Testis (tissue), 3 donors: Measurements from ENCODE around the gene PAFAH1B1. TPM values are rescaled to one million over a fixed set of nuclear protein-coding genes. Genes with fewer than 3 reads are reported as not detected.
A peak's percentile ranks its signal among the peaks of the same experiment; 100 is the strongest.
"Not testable (repeated sequence)": the region's sequence is repeated elsewhere in the genome, so short reads cannot be mapped to it uniquely, and the experiment has no call there.

Experiments
- DNase-seq: peaks from one replicate; pipeline ENCODE4 v3.0.0-alpha.2; 2019
- H3K27ac ChIP-seq, 2 donors: fragments of 200-600 bp; sonication (generic); one replicate each; pipeline ENCODE4 v1.5.1; 2019
- H3K27me3 ChIP-seq: fragments of 200-600 bp; sonication (generic); one replicate; pipeline ENCODE4 v1.5.1; 2019
- H3K36me3 ChIP-seq: fragments of 200-600 bp; sonication (generic); one replicate; pipeline ENCODE4 v1.5.1; 2017; ENCODE audit warnings: low read depth; ENCODE audit errors: missing control alignments
- H3K4me1 ChIP-seq: fragments of 200-600 bp; sonication (generic); one replicate; pipeline ENCODE4 v1.5.1; 2019
- H3K4me3 ChIP-seq, 2 donors: fragments of 200-600 bp; sonication (generic); one replicate each; pipeline ENCODE4 v1.5.1; 2017 to 2019
- H3K9me3 ChIP-seq: fragments of 200-600 bp; sonication (generic); one replicate; pipeline ENCODE4 v1.5.1; 2017
- POLR2A ChIP-seq: fragments of 450-650 bp; IDR thresholded peaks from one replicate; pipeline ENCODE4 v1.6.1; 2017; ENCODE audit warnings: antibody characterized with exemption, mild to moderate bottlenecking, moderate library complexity
- WGBS, 2 donors: methylation state at CpG; one replicate each; pipeline ENCODE4 v1.1.5; 2018; 5-methylcytosine and 5-hydroxymethylcytosine counted together
- intact Hi-C: fragments of 100-400 bp; cut with DNase I; formaldehyde crosslinking; loops from one replicate; pipeline ENCODE4 v1.15.1; 2023; ENCODE audit warnings: low total_unique reads
- polyA plus RNA-seq: library from polyadenylated mRNA; stranded (reverse); fragments of 350-450 nt; fragmentation: Illumina TruSeq; extraction: RNeasy Lipid Tissue Mini Kit (QIAGEN cat#74804); gene quantifications from one replicate; pipeline ENCODE4 v1.2.3, GENCODE V29; 2014; ENCODE audit warnings: low read depth, low replicate concordance; ENCODE audit not compliant: insufficient read depth
- total RNA-seq, 2 donors: library from RNA; depleted of rRNA; stranded (reverse); fragments of >200 nt; gene quantifications; one replicate each; pipeline ENCODE4 v1.2.3, GENCODE V29; 2016
- TF ChIP-seq, protein P1 (sequence below), 3 experiments: fragments of 450-650 bp in 2 of 3; fragments of 200-600 bp in 1 of 3; sonication (generic) in 1 of 3; IDR thresholded peaks; one replicate each; pipeline ENCODE4 v1.5.1; 2016 to 2019; ENCODE audit warnings: antibody characterized with exemption in 3 of 3, mild to moderate bottlenecking in 2 of 3, moderate library complexity in 1 of 3

Gene PAFAH1B1
- total and polyA plus RNA-seq, 3 donors from 2014 or later, result 157 to 597 (median 225) TPM

DNA sequence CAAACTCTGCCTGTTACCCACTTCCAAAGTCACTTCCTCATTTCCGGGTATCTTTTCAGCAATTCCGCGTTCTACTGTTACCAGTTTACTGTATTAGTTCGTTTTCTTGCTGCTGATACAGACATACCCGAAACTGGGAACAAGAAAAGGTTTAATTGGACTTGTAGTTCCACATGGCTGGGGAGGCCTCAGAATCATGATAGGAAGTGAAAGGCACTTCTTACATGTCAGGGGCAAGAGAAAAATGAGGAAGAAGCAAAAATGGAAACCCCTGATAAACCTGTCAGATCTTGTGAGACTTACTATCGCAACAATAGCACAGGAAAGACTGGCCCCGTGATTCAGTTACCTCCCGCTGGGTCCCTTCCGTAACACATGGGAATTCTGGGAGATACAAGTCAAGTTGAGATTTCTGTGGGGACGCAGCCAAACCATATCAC lies 30.9 kb downstream of the PAFAH1B1 start:
- H3K4me1 ChIP-seq, result no peaks in the 10 kb centered on the region
- H3K27me3 ChIP-seq, result no peaks in the 10 kb centered on the region
- H3K27ac ChIP-seq, result no peak overlapping the region
- WGBS, 2 donors, result 75 to 76% methylated on average over 10 of the region's 10 CpGs
- H3K9me3 ChIP-seq, result no peaks in the 10 kb centered on the region
- DNase-seq, result no peak
- H3K36me3 ChIP-seq, result no peaks in the 10 kb centered on the region
- intact Hi-C loops, result no loop called here
- no peak overlapping the region for H3K4me3 ChIP-seq
- TF ChIP-seq, protein P1, sequence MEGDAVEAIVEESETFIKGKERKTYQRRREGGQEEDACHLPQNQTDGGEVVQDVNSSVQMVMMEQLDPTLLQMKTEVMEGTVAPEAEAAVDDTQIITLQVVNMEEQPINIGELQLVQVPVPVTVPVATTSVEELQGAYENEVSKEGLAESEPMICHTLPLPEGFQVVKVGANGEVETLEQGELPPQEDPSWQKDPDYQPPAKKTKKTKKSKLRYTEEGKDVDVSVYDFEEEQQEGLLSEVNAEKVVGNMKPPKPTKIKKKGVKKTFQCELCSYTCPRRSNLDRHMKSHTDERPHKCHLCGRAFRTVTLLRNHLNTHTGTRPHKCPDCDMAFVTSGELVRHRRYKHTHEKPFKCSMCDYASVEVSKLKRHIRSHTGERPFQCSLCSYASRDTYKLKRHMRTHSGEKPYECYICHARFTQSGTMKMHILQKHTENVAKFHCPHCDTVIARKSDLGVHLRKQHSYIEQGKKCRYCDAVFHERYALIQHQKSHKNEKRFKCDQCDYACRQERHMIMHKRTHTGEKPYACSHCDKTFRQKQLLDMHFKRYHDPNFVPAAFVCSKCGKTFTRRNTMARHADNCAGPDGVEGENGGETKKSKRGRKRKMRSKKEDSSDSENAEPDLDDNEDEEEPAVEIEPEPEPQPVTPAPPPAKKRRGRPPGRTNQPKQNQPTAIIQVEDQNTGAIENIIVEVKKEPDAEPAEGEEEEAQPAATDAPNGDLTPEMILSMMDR (IDR thresholded peaks at IDR 0.05), result no peak
- no peak for TF ChIP-seq POLR2A

GRCh38 chr17:2626626-2627219 lies 33.3 kb downstream of the PAFAH1B1 start:
- H3K27ac ChIP-seq, H3K36me3 ChIP-seq, H3K4me3 ChIP-seq, intact Hi-C loops, H3K4me1 ChIP-seq, DNase-seq, H3K27me3 ChIP-seq, H3K9me3 ChIP-seq: not testable (repeated sequence)
- WGBS, 2 donors, result 93 to 99% methylated on average over 7 of the region's 7 CpGs

GRCh38 chr17:2628922-2629321 lies 35.5 kb downstream of the PAFAH1B1 start:
- intact Hi-C loops, H3K27me3 ChIP-seq: not testable (repeated sequence)

DNA sequence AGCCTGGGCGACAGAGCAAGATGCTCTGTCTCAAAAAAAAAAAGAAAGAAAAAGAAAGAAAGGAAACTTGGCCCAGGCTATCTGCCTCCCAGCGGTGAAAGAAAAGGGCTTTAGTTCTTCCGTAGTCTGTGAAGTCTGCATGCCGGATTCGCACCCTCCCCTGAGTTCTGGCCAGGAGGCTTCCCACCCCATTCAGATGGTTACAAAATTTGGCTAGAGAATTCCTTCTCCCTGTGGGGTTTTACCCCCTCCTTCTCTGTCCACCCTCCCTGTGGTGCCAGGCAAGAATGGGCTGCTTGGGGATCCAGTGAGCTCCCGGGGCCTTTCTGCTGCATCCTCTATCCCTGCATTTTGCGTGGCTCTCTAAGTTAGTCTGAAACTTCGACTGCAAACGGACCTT lies 37.8 kb downstream of the PAFAH1B1 start:
- Histone ChIP-seq H3K4me3 (no peak overlapping the region), H3K27ac (no peak overlapping the region), H3K27me3 (no peaks in the 10 kb centered on the region), H3K36me3 (no peaks in the 10 kb centered on the region), H3K4me1 (peaks cover 21% of the 10 kb centered on the region), H3K9me3 (no peaks in the 10 kb centered on the region)
- WGBS, 2 donors, result 56 to 75% methylated on average over 9 of the region's 9 CpGs
- TF ChIP-seq POLR2A, result no peak
- TF ChIP-seq, protein P1 (IDR thresholded peaks at IDR 0.05), result no peak
- intact Hi-C loops, result no loop called here
- DNase-seq, result no peak

More at GRCh38 chr17:2628922-2629321, 35.5 kb downstream of the PAFAH1B1 start:
- H3K4me3 ChIP-seq, H3K9me3 ChIP-seq, H3K27ac ChIP-seq, H3K36me3 ChIP-seq, DNase-seq: not testable (repeated sequence)
- WGBS, 2 donors, result 68% methylated on average over 2 of the region's 2 CpGs
- peaks cover 14% of the 10 kb centered on the region for H3K4me1 ChIP-seq

GRCh38 chr17:2634361-2634960 lies 41.0 kb downstream of the PAFAH1B1 start:
- no peak overlapping the region for H3K27ac ChIP-seq
- no peak for DNase-seq
- WGBS, 2 donors, result 79 to 86% methylated on average over 9 of the region's 9 CpGs
- intact Hi-C loops, result no loop called here
- TF ChIP-seq POLR2A, result no peak
- TF ChIP-seq, protein P1 (IDR thresholded peaks at IDR 0.05), result no peak
- H3K36me3 ChIP-seq, result no peaks in the 10 kb centered on the region
- no peaks in the 10 kb centered on the region for H3K9me3 ChIP-seq
- H3K4me3 ChIP-seq, result no peak overlapping the region
- peaks cover 28% of the 10 kb centered on the region for H3K4me1 ChIP-seq
- H3K27me3 ChIP-seq, result no peaks in the 10 kb centered on the region

GRCh38 chr17:2635241-2635640 lies 41.8 kb downstream of the PAFAH1B1 start:
- H3K4me1 ChIP-seq, result peaks cover 28% of the 10 kb centered on the region
- peak; percentile 56 for DNase-seq
- H3K27ac ChIP-seq, result no peak overlapping the region
- no peak overlapping the region for H3K4me3 ChIP-seq
- 68 to 77% methylated on average over 3 of the region's 3 CpGs for WGBS, 2 donors
- H3K9me3 ChIP-seq, result no peaks in the 10 kb centered on the region
- intact Hi-C loops, result no loop called here
- TF ChIP-seq, protein P1 (IDR thresholded peaks at IDR 0.05), result no peak
- TF ChIP-seq POLR2A, result no peak
- no peaks in the 10 kb centered on the region for H3K36me3 ChIP-seq
- no peaks in the 10 kb centered on the region for H3K27me3 ChIP-seq
